SK-N-SH (cell line): ENCODE results near the gene YAP1. TPM values are rescaled to one million over a fixed set of nuclear protein-coding genes. Genes with fewer than 3 reads are reported as not detected.

ENCODE experiments used
- CTCF ChIA-PET: fragments of 300-600, 350-600 bp; formaldehyde crosslinking; extraction: SDS; loops from one replicate; lab custom pipeline; 2021; lab: Yijun Ruan, JAX
- POLR2A ChIA-PET: fragments of 350-600 bp; sonication (Branson Sonifier 250); formaldehyde crosslinking; extraction: SDS; loops from one replicate; lab custom pipeline; 2020; ENCODE audit warnings: antibody characterized with exemption, inconsistent platforms; lab: Yijun Ruan, JAX
- DNase-seq: peaks from one replicate; pipeline ENCODE4 v3.0.0; 2012
- H2AFZ ChIP-seq: fragments of 200-600 bp; sonication (generic); 2 replicates; pipeline ENCODE4 v1.8.1; 2016; ENCODE audit warnings: antibody characterized with exemption, mild to moderate bottlenecking, low read depth
- H3F3A ChIP-seq: fragments of 200-600 bp; sonication (generic); replicated peaks from 2 replicates; pipeline ENCODE3; 2016; ENCODE audit warnings: antibody characterized with exemption, mild to moderate bottlenecking; ENCODE audit not compliant: insufficient read depth
- H3K27ac ChIP-seq, 2 experiments: fragments of 200-500 bp in 1 of 2; fragments of 200-600 bp in 1 of 2; sonication (Bioruptor generic) in 1 of 2; sonication (generic), shearing (Covaris generic) in 1 of 2; 2 replicates each; pipeline versions ENCODE4 v1.5.1 to v1.6.1; 2014 to 2016; ENCODE audit warnings: low read depth in 2 of 2, inconsistent platforms in 1 of 2, low read length in 1 of 2, mild to moderate bottlenecking in 1 of 2, mixed read lengths in 1 of 2
- H3K27me3 ChIP-seq: fragments of 200-600 bp; sonication (generic), shearing (Covaris generic); 2 replicates; pipeline ENCODE4 v1.6.1; 2016; ENCODE audit warnings: mixed run types; ENCODE audit not compliant: insufficient read depth
- H3K36me3 ChIP-seq, 2 experiments: fragments of 200-500 bp in 1 of 2; fragments of 200-600 bp in 1 of 2; sonication (Bioruptor generic) in 1 of 2; sonication (generic) in 1 of 2; replicated peaks in 1 of 2; 2 replicates each; pipeline versions ENCODE3 to v1.5.1; 2014 to 2016; ENCODE audit warnings: low read length in 1 of 2, mild to moderate bottlenecking in 1 of 2; ENCODE audit not compliant: insufficient read depth in 2 of 2, control insufficient read depth in 1 of 2
- H3K4me1 ChIP-seq, 2 experiments: fragments of 200-500 bp in 1 of 2; fragments of 200-600 bp in 1 of 2; sonication (Bioruptor generic) in 1 of 2; sonication (generic), shearing (Covaris generic) in 1 of 2; 2 replicates each; pipeline versions ENCODE4 v1.5.1 to v1.6.1; 2014 to 2016; ENCODE audit warnings: low read depth in 1 of 2, low read length in 1 of 2, mixed run types in 1 of 2; ENCODE audit not compliant: insufficient read depth in 2 of 2, control insufficient read depth in 1 of 2
- H3K4me2 ChIP-seq: fragments of 200-600 bp; sonication (generic), shearing (Covaris generic); 2 replicates; pipeline ENCODE4 v1.6.1; 2017; ENCODE audit warnings: mixed run types
- H3K4me3 ChIP-seq, 2 experiments: fragments of 200-500 bp in 1 of 2; fragments of 200-600 bp in 1 of 2; sonication (Bioruptor generic) in 1 of 2; sonication (generic), shearing (Covaris generic) in 1 of 2; 2 replicates each; pipeline versions ENCODE4 v1.5.1 to v1.8.1; 2014 to 2016; ENCODE audit warnings: low read depth in 2 of 2, inconsistent platforms in 1 of 2, low read length in 1 of 2, mild to moderate bottlenecking in 1 of 2, mixed read lengths in 1 of 2, moderate library complexity in 1 of 2
- H3K79me2 ChIP-seq: fragments of 200-600 bp; sonication (generic); 2 replicates; pipeline ENCODE4 v1.8.1; 2017; ENCODE audit warnings: mild to moderate bottlenecking; ENCODE audit not compliant: insufficient read depth
- H3K9ac ChIP-seq: fragments of 200-600 bp; sonication (generic); 2 replicates; pipeline ENCODE4 v1.6.1; 2017; ENCODE audit warnings: mixed run types
- H3K9me2 ChIP-seq: fragments of 200-600 bp; sonication (generic); 2 replicates; pipeline ENCODE4 v1.6.1; 2017; ENCODE audit warnings: mixed run types
- H3K9me3 ChIP-seq: fragments of 200-600 bp; sonication (generic); 2 replicates; pipeline ENCODE4 v1.6.1; 2017; ENCODE audit warnings: mixed run types, mild to moderate bottlenecking, moderate library complexity
- H4K20me1 ChIP-seq: fragments of 200-600 bp; sonication (generic); 2 replicates; pipeline ENCODE4 v1.6.1; 2017; ENCODE audit warnings: mild to moderate bottlenecking, mixed run types; ENCODE audit not compliant: insufficient read depth
- ELF1 ChIP-seq: IDR thresholded peaks from 2 replicates; pipeline ENCODE4 v1.4.0; 2012
- EP300 ChIP-seq, 2 experiments: IDR thresholded peaks; 2 replicates each; pipeline versions ENCODE4 v1.4.0 to v1.6.1; 2012; ENCODE audit warnings: borderline replicate concordance in 1 of 2, low read depth in 1 of 2, low read length in 1 of 2
- GATA2 ChIP-seq: sonication (generic); formaldehyde crosslinking; IDR thresholded peaks from 2 replicates; pipeline ENCODE4 v1.5.0; 2020; ENCODE audit warnings: mild to moderate bottlenecking, missing genetic modification reagents
- JUND ChIP-seq: IDR thresholded peaks from 2 replicates; pipeline ENCODE4 v1.4.0; 2012
- NFIC ChIP-seq: IDR thresholded peaks from 2 replicates; pipeline ENCODE4 v1.4.0; 2012; ENCODE audit warnings: borderline replicate concordance
- RAD21 ChIP-seq: IDR thresholded peaks from 2 replicates; pipeline ENCODE4 v1.6.1; 2012; ENCODE audit warnings: mild to moderate bottlenecking, low read length
- RFX5 ChIP-seq: IDR thresholded peaks from 2 replicates; pipeline ENCODE4 v1.6.1; 2012; ENCODE audit warnings: mild to moderate bottlenecking, improper control_type of control experiment, low read length
- RXRA ChIP-seq: IDR thresholded peaks from 2 replicates; pipeline ENCODE4 v1.4.0; 2012; ENCODE audit warnings: low read depth, mild to moderate bottlenecking, borderline replicate concordance
- SIN3A ChIP-seq: IDR thresholded peaks from 2 replicates; pipeline ENCODE4 v1.6.1; 2012; ENCODE audit warnings: low read depth, mild to moderate bottlenecking, low read length, moderate library complexity, borderline replicate concordance
- SMC3 ChIP-seq: IDR thresholded peaks from 2 replicates; pipeline ENCODE4 v1.6.1; 2012; ENCODE audit warnings: low read depth, low read length, improper control_type of control experiment
- TAF1 ChIP-seq: IDR thresholded peaks from 2 replicates; pipeline ENCODE4 v1.6.1; 2012; ENCODE audit warnings: low read depth, mild to moderate bottlenecking, low read length, moderate library complexity, borderline replicate concordance
- TCF12 ChIP-seq: IDR thresholded peaks from 2 replicates; pipeline ENCODE4 v1.4.0; 2012
- TEAD4 ChIP-seq: IDR thresholded peaks from 2 replicates; pipeline ENCODE4 v1.4.0; 2012; ENCODE audit warnings: mild to moderate bottlenecking, borderline replicate concordance; ENCODE audit not compliant: insufficient read depth
- YY1 ChIP-seq: IDR thresholded peaks from 2 replicates; pipeline ENCODE4 v1.4.0; 2012; ENCODE audit warnings: low read depth, mild to moderate bottlenecking
- WGBS: methylation state at CpG from one replicate; pipeline ENCODE4 v1.1.6; 2017; ENCODE audit warnings: low lambda C conversion rate; 5-methylcytosine and 5-hydroxymethylcytosine counted together
- polyA plus RNA-seq, 3 experiments: library from polyadenylated mRNA; depleted of rRNA; stranded (reverse); fragments of >200 nt; gene quantifications; 2 replicates each; pipeline ENCODE4 v1.2.3, GENCODE V29; 2012
- TF ChIP-seq, protein P1 (sequence below): IDR thresholded peaks from 2 replicates; pipeline ENCODE4; 2012
- TF ChIP-seq, protein P2 (sequence below): fragments of 150-350 bp; IDR thresholded peaks from 2 replicates; pipeline ENCODE4 v1.6.1; 2016; ENCODE audit warnings: mild to moderate bottlenecking, low read depth, low read length
- TF ChIP-seq, protein P3 (sequence below): IDR thresholded peaks from 2 replicates; pipeline ENCODE4 v1.4.0; 2012; ENCODE audit warnings: low read depth
- TF ChIP-seq, protein P4 (sequence below): fragments of 200-600 bp; sonication (generic); IDR thresholded peaks from 2 replicates; pipeline ENCODE4 v1.6.1; 2017; ENCODE audit warnings: antibody characterized with exemption, mild to moderate bottlenecking, moderate library complexity

The YAP1 gene
- polyA plus RNA-seq, 1 of the 3 experiments (the other 2 are of a cell fraction), result 53.2 TPM

DNA sequence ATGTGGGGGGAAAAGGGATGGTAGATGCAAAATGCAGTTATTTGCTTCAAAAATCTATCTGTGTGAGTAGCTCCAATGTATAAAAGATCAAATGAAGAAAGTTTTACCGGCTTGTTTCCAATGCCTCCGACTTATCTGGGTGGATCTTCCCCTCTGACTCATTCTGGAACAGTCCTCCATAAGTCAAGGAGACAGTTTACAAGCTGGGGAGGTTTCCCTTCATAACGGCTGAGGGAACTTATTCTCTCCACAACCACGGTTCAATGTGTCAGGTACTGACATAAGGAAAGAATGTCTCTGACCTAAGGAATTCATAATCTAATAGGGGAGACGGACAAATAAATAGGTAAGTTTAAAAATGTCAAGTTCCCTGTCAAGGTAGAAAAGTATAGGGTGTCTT lies 157.4 kb downstream of the YAP1 start (continued):
- TF ChIP-seq, protein P1, sequence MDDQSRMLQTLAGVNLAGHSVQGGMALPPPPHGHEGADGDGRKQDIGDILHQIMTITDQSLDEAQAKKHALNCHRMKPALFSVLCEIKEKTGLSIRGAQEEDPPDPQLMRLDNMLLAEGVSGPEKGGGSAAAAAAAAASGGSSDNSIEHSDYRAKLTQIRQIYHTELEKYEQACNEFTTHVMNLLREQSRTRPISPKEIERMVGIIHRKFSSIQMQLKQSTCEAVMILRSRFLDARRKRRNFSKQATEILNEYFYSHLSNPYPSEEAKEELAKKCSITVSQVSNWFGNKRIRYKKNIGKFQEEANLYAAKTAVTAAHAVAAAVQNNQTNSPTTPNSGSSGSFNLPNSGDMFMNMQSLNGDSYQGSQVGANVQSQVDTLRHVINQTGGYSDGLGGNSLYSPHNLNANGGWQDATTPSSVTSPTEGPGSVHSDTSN, result peak; percentile 91
- TF ChIP-seq YY1 (no peak), TEAD4 (peak; percentile 39; the same call in 1 of the 2 replicates), TAF1 (no peak), RFX5 (no peak), ELF1 (no peak), SIN3A (no peak), JUND (peak; percentile 88), GATA2 (CRISPR knock-in tag) (no peak)
- TF ChIP-seq, protein P2, sequence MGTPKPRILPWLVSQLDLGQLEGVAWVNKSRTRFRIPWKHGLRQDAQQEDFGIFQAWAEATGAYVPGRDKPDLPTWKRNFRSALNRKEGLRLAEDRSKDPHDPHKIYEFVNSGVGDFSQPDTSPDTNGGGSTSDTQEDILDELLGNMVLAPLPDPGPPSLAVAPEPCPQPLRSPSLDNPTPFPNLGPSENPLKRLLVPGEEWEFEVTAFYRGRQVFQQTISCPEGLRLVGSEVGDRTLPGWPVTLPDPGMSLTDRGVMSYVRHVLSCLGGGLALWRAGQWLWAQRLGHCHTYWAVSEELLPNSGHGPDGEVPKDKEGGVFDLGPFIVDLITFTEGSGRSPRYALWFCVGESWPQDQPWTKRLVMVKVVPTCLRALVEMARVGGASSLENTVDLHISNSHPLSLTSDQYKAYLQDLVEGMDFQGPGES, result no peak

DNA sequence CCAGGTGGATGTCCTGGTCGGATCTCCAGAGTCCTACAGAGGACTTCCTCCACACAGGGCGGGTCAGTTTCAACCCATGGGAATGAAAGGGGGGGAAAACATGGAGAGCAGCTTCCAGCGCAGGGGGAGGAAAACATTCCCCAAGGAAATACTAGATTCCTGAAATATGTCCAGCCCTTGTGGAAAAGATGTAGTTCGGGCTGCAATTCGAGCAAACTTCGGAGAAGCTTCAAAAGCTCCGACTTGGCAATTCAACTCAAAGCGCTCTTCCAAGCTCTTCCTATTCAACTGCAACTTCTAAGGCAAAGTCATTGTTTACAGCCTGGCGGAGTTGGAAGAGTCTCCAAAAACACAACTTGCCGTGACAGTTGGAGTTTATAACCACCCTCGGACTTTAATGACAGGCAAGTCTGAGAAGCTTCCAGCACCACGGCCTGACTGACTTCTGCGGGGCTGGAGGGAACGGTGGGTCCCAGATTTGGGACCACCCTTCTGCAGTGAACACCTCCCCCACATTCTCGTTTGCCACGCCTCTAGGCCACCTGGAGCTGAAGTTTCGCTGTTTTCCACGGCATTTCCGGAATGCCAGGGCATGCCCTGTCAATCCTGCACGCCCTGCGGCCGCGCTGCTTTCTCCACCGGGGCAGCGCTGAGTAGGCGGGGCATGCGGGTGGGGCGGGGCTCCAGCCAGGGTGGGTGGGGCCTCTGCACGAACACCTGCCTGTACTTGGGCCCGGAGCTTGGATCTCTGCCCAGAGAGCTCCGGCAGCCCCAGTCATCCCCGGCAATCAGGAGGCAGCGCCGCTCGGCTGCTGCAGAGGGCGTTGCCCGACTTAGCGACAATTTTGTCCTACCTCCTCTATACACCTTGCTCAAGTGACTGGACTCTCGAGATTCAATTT lies 158.1 kb downstream of the YAP1 start:
- H3K79me2 ChIP-seq, result no peaks in the 10 kb centered on the region
- ChIA-PET CTCF (interaction anchor here (0.8 to 3.3 kb wide), 9 partner anchors 11 to 260 kb away, joined by 3 to 14 read pairs (median 4); no protein-coding TSS in a partner anchor), POLR2A (no interaction called here)
- peaks cover 6 to 32% of the 10 kb centered on the region in 2 experiments for H3K4me1 ChIP-seq
- DNase-seq, result peak; percentile 80
- H3K36me3 ChIP-seq, result no peaks in the 10 kb centered on the region
- H4K20me1 ChIP-seq, result no peaks in the 10 kb centered on the region
- peak overlapping the region; percentile 57 for H2AFZ ChIP-seq
- H3K27me3 ChIP-seq, result no peaks in the 10 kb centered on the region
- TF ChIP-seq, protein P3, sequence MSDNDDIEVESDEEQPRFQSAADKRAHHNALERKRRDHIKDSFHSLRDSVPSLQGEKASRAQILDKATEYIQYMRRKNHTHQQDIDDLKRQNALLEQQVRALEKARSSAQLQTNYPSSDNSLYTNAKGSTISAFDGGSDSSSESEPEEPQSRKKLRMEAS, result 0 out of 2 replicates have a peak, but pooled peaks have one; percentile 38
- TF ChIP-seq RFX5 (no peak), SMC3 (0 out of 2 replicates have a peak, but pooled peaks have one; percentile 7), EP300 (IDR thresholded peaks at IDR 0.05; ENCODE audit: borderline replicate concordance in 1 of 2, low read depth in 1 of 2, low read length in 1 of 2) (no peak), NFIC (peak; percentile 52), RXRA (no peak), RAD21 (peak; percentile 47), SIN3A (peak; percentile 39; the same call in 1 of the 2 replicates), TCF12 (peak; percentile 0; the same call in 1 of the 2 replicates)
- TF ChIP-seq, protein P1, result peak; percentile 83
- TF ChIP-seq, protein P4, sequence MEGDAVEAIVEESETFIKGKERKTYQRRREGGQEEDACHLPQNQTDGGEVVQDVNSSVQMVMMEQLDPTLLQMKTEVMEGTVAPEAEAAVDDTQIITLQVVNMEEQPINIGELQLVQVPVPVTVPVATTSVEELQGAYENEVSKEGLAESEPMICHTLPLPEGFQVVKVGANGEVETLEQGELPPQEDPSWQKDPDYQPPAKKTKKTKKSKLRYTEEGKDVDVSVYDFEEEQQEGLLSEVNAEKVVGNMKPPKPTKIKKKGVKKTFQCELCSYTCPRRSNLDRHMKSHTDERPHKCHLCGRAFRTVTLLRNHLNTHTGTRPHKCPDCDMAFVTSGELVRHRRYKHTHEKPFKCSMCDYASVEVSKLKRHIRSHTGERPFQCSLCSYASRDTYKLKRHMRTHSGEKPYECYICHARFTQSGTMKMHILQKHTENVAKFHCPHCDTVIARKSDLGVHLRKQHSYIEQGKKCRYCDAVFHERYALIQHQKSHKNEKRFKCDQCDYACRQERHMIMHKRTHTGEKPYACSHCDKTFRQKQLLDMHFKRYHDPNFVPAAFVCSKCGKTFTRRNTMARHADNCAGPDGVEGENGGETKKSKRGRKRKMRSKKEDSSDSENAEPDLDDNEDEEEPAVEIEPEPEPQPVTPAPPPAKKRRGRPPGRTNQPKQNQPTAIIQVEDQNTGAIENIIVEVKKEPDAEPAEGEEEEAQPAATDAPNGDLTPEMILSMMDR, result peak; percentile 40
- H3K9ac ChIP-seq, result no peak overlapping the region
- no peaks in the 10 kb centered on the region for H3K9me3 ChIP-seq
- H3K9me2 ChIP-seq, result no peaks in the 10 kb centered on the region
- H3K27ac ChIP-seq, result peak overlapping the region; percentile 75 to 77; a peak in 3 of 4 replicates
- 33% methylated on average over 14 of the region's 39 CpGs for WGBS
- peak overlapping the region; percentile 35 to 52 for H3K4me3 ChIP-seq
- peak overlapping the region; percentile 73 for H3K4me2 ChIP-seq
- H3F3A ChIP-seq, result peaks cover 43% of the 10 kb centered on the region
